Measurements from ENCODE around the gene NFKBIZ.

DNA sequence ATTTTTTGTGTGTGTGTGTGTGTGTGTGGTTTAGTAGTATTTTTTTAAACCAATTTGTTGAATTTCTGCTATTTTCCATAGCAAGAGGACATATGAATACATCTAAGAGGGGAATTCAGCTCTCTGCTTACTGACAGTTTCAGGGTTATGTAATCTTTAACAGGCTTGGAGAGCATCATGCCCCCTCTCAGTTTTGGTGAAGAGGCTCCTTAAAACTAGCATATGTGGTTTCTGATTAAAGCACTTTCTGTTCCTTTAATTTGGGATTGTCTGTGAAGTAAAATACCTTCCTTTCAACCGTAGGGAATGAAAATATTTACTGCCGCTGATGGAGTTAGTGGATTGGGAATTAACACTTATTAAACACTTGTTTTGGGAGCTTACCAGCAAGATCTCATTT lies 19.4 kb upstream of the NFKBIZ start:
- no peak for TF ChIP-seq YY1 (IDR thresholded peaks at IDR 0.05; ENCODE audit: low read depth)
- TF ChIP-seq CEBPB (IDR thresholded peaks at IDR 0.05), result no peak
- no peak for TF ChIP-seq CREB1 (IDR thresholded peaks at IDR 0.05; ENCODE audit: low read depth)
- TF ChIP-seq USF1 (IDR thresholded peaks at IDR 0.05), result no peak
- TF ChIP-seq EP300 (IDR thresholded peaks at IDR 0.05; ENCODE audit: borderline replicate concordance), result no peak
